Suprapubic skin (tissue), 3 donors: ENCODE results near the gene MAP1B.

Experiments used
- CTCF ChIP-seq, 2 donors: fragments of 200-600 bp in 1 of 2; fragments of 450-650 bp in 1 of 2; sonication (generic) in 1 of 2; IDR thresholded peaks; one replicate each; pipeline ENCODE4 v1.5.1; 2016 to 2019; ENCODE audit warnings: antibody characterized with exemption in 2 of 2, mild to moderate bottlenecking in 1 of 2, moderate library complexity in 1 of 2
- EP300 ChIP-seq: sonication (generic); formaldehyde crosslinking; IDR thresholded peaks from one replicate; pipeline ENCODE4 v1.6.1; 2017; ENCODE audit warnings: antibody characterized with exemption
- POLR2A ChIP-seq, 2 donors: fragments of 450-650 bp; IDR thresholded peaks; one replicate each; pipeline ENCODE4 v1.6.1; 2017; ENCODE audit warnings: antibody characterized with exemption in 2 of 2, mild to moderate bottlenecking in 2 of 2, moderate library complexity in 2 of 2

GRCh38 chr5:72157625-72157962, 50.3 kb downstream of the MAP1B start:
- no peak for TF ChIP-seq POLR2A (IDR thresholded peaks at IDR 0.05)
- TF ChIP-seq CTCF (IDR thresholded peaks at IDR 0.05): no peak
- TF ChIP-seq EP300: no peak
